Hepatocyte (in vitro differentiated cells): ENCODE results near the gene FALEC.

ENCODE experiments used
- CTCF ChIP-seq: fragments of 200-600 bp; sonication (generic); IDR thresholded peaks from 2 replicates; pipeline ENCODE4 v1.5.1; 2016; ENCODE audit warnings: antibody characterized with exemption, mild to moderate bottlenecking; ENCODE audit not compliant: poor library complexity
- EZH2phosphoT487 ChIP-seq: fragments of 200-600 bp; sonication (generic); IDR thresholded peaks from one replicate; pipeline ENCODE4 v1.6.1; 2018; ENCODE audit warnings: antibody characterized with exemption, mild to moderate bottlenecking, low read depth, moderate library complexity; ENCODE audit not compliant: unreplicated experiment, severe bottlenecking

GRCh38 chr1:150487763-150488115 lies 27.8 kb upstream of the FALEC start:
- TF ChIP-seq CTCF (no peak), EZH2phosphoT487 (no peak)
